OCI-LY7 (cell line): Measurements from ENCODE around the gene RPS21.

Experiments used
- EZH2phosphoT487 ChIP-seq: fragments of 200-600 bp; sonication (generic); IDR thresholded peaks from 2 replicates; pipeline ENCODE4 v1.6.1; 2018; ENCODE audit warnings: low read depth, borderline replicate concordance, mild to moderate bottlenecking, mixed run types, antibody characterized with exemption, low read length, moderate library complexity, mixed read lengths
- TF ChIP-seq, protein P1 (sequence below): fragments of 200-600 bp; sonication (generic); conservative IDR thresholded peaks from 2 replicates; pipeline ENCODE4 v1.5.1; 2014; ENCODE audit warnings: mild to moderate bottlenecking, antibody characterized with exemption, low read length, moderate library complexity, mixed read lengths

- TF ChIP-seq, protein P1, sequence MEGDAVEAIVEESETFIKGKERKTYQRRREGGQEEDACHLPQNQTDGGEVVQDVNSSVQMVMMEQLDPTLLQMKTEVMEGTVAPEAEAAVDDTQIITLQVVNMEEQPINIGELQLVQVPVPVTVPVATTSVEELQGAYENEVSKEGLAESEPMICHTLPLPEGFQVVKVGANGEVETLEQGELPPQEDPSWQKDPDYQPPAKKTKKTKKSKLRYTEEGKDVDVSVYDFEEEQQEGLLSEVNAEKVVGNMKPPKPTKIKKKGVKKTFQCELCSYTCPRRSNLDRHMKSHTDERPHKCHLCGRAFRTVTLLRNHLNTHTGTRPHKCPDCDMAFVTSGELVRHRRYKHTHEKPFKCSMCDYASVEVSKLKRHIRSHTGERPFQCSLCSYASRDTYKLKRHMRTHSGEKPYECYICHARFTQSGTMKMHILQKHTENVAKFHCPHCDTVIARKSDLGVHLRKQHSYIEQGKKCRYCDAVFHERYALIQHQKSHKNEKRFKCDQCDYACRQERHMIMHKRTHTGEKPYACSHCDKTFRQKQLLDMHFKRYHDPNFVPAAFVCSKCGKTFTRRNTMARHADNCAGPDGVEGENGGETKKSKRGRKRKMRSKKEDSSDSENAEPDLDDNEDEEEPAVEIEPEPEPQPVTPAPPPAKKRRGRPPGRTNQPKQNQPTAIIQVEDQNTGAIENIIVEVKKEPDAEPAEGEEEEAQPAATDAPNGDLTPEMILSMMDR = no peak
- TF ChIP-seq EZH2phosphoT487 = no peak
These were observed 16.6 kb upstream of the RPS21 start for GRCh38 chr20:62370115-62370806.
